ENCODE data around the gene NPR1. TPM values are rescaled to one million over a fixed set of nuclear protein-coding genes. Genes with fewer than 3 reads are reported as not detected.

Gene NPR1
- total and polyA plus RNA-seq, 2 donors (not counting 3 experiments of a cell fraction or from before 2014, with no cell fraction given), result 9.8 to 13.3 TPM

DNA sequence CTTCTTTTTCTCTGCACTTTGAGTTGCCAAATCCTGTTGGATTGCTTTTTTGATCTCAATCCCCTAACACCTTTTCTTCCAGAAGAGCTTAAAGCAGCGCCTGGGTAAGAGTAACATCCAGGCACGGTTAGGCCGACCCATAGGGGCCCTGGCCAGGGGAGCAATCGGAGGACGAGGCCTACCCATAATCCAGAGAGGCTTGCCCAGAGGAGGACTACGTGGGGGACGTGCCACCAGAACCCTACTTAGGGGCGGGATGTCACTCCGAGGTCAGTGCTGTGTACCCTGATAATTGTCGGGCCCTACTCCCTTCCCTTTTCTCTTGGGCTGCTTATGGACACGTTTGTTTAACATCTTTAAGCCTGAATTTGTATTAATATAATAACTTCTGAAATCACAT is 36.3 kb upstream of the NPR1 start:
- CTCF ChIA-PET, result interaction anchor here (1.2 to 2.7 kb wide), 2 partner anchors 34 to 70 kb away, joined by 3 to 12 read pairs; no protein-coding TSS in a partner anchor
- no TSS peak for BruUV-seq (replicated peaks)
- Histone ChIP-seq H3K9ac (replicated peaks; ENCODE audit: extremely low read depth, insufficient read depth, low read length) (no peak overlapping the region), H3K79me2 (ENCODE audit: control insufficient read depth, insufficient read depth, low read length) (peaks cover 27% of the 10 kb centered on the region), H3K9me1 (replicated peaks; ENCODE audit: control insufficient read depth, extremely low read depth, insufficient read depth, low read length) (no peaks in the 10 kb centered on the region), H3K27ac (ENCODE audit: insufficient read depth, low read depth, low read length) (no peak overlapping the region), H3K27me3 (ENCODE audit: control insufficient read depth in 2 of 2, insufficient read depth in 2 of 2, low read length in 2 of 2) (no peaks in the 10 kb centered on the region), H2AFZ (ENCODE audit: low read depth, low read length) (no peak overlapping the region), H4K20me1 (replicated peaks; ENCODE audit: control insufficient read depth, extremely low read depth, insufficient read depth, low read length) (peaks cover 2% of the 10 kb centered on the region), H3K4me2 (ENCODE audit: insufficient read depth, low read length) (no peak overlapping the region), H3K4me1 (ENCODE audit: control insufficient read depth, extremely low read depth, insufficient read depth, low read length) (no peaks in the 10 kb centered on the region), H3K4me3 (replicated peaks in 1 of 3; ENCODE audit: insufficient read depth in 1 of 3, low read depth in 1 of 3, low read length in 3 of 3) (no peak overlapping the region), H3K36me3 (ENCODE audit: control insufficient read depth in 2 of 2, extremely low read depth in 1 of 2, insufficient read depth in 2 of 2, low read length in 2 of 2) (peaks cover 48 to 53% of the 10 kb centered on the region in 2 experiments), H3K9me3 (replicated peaks; ENCODE audit: control insufficient read depth, insufficient read depth, low read length) (no peaks in the 10 kb centered on the region)
- FAIRE-seq (no peak), DNase-seq (ENCODE audit: low read depth, low spot score) (no peak)
- POLR2A ChIA-PET, result interaction anchor here (0.9 kb wide), 1 partner anchor 15 kb away, joined by 3 read pairs; the partner anchor contains the start of gene S100A13
- intact Hi-C loops (cut with micrococcal nuclease) (no loop called here), dilution Hi-C loops (cut with MboI; ENCODE audit: extremely low pct_ligation_motif_present, low sequenced_read_pairs) (no loop called here)
- TF ChIP-seq, protein P1, sequence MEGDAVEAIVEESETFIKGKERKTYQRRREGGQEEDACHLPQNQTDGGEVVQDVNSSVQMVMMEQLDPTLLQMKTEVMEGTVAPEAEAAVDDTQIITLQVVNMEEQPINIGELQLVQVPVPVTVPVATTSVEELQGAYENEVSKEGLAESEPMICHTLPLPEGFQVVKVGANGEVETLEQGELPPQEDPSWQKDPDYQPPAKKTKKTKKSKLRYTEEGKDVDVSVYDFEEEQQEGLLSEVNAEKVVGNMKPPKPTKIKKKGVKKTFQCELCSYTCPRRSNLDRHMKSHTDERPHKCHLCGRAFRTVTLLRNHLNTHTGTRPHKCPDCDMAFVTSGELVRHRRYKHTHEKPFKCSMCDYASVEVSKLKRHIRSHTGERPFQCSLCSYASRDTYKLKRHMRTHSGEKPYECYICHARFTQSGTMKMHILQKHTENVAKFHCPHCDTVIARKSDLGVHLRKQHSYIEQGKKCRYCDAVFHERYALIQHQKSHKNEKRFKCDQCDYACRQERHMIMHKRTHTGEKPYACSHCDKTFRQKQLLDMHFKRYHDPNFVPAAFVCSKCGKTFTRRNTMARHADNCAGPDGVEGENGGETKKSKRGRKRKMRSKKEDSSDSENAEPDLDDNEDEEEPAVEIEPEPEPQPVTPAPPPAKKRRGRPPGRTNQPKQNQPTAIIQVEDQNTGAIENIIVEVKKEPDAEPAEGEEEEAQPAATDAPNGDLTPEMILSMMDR (IDR thresholded peaks at IDR 0.05; ENCODE audit: extremely low read depth in 1 of 2, insufficient read depth in 1 of 2, low read depth in 1 of 2, low read length in 2 of 2), result no peak
- no peak for TF ChIP-seq JUN (IDR thresholded peaks at IDR 0.05; ENCODE audit: borderline replicate concordance, insufficient read depth, insufficient read length, low read depth)
- no peak for TF ChIP-seq EZH2 (IDR thresholded peaks at IDR 0.05; ENCODE audit: borderline replicate concordance, low read depth, low read length, severe bottlenecking)

DNA sequence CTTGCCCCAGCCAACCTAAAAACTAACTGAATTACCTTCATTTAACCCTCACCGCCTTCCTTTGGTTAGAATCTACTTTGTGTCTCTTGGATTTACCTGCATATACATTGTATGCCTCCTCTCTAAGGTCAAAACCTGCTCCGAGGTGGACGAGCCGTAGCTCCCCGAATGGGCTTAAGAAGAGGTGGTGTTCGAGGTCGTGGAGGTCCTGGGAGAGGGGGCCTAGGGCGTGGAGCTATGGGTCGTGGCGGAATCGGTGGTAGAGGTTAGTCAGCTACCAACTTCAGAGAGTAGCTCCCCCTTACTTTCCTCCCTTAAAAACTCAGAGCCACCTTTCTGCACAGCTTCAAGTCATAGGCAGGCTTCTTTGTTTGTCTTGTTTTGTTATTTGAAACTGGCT is 35.4 kb upstream of the NPR1 start:
- peaks cover 45 to 46% of the 10 kb centered on the region in 2 experiments for H3K36me3 ChIP-seq (ENCODE audit: control insufficient read depth in 2 of 2, extremely low read depth in 1 of 2, insufficient read depth in 2 of 2, low read length in 2 of 2)
- dilution Hi-C loops (cut with MboI; ENCODE audit: extremely low pct_ligation_motif_present, low sequenced_read_pairs), result no loop called here
- no peak overlapping the region for H3K27ac ChIP-seq (ENCODE audit: insufficient read depth, low read depth, low read length)
- CTCF ChIA-PET, result interaction anchor here (0.8 to 2.3 kb wide), 5 partner anchors 8 to 133 kb away, joined by 3 to 11 read pairs (median 6); partner anchors contain the start of gene S100A13
- H3K27me3 ChIP-seq (ENCODE audit: control insufficient read depth in 2 of 2, insufficient read depth in 2 of 2, low read length in 2 of 2), result no peaks in the 10 kb centered on the region
- BruUV-seq (replicated peaks), result no TSS peak
- TF ChIP-seq, protein P2, sequence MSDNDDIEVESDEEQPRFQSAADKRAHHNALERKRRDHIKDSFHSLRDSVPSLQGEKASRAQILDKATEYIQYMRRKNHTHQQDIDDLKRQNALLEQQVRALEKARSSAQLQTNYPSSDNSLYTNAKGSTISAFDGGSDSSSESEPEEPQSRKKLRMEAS (IDR thresholded peaks at IDR 0.05; ENCODE audit: insufficient read depth, insufficient read length), result no peak
- TF ChIP-seq GATA2 (IDR thresholded peaks at IDR 0.05; ENCODE audit: insufficient read depth, insufficient read length, low read depth, low read length), result no peak
- TF ChIP-seq POLR2A (IDR thresholded peaks at IDR 0.05; ENCODE audit: low read depth, low read length), result no peak
- TF ChIP-seq MYC (IDR thresholded peaks at IDR 0.05; ENCODE audit: low read depth, low read length), result no peak
- TF ChIP-seq JUN (IDR thresholded peaks at IDR 0.05; ENCODE audit: borderline replicate concordance, insufficient read depth, insufficient read length, low read depth), result no peak
- no peak for TF ChIP-seq EZH2 (IDR thresholded peaks at IDR 0.05; ENCODE audit: borderline replicate concordance, low read depth, low read length, severe bottlenecking)
- no peak for TF ChIP-seq FOS (IDR thresholded peaks at IDR 0.05; ENCODE audit: borderline replicate concordance, insufficient read depth, low read length)
- TF ChIP-seq, protein P1 (IDR thresholded peaks at IDR 0.05; ENCODE audit: extremely low read depth in 1 of 2, insufficient read depth in 1 of 2, low read depth in 1 of 2, low read length in 2 of 2), result no peak
- H4K20me1 ChIP-seq (replicated peaks; ENCODE audit: control insufficient read depth, extremely low read depth, insufficient read depth, low read length), result peaks cover 2% of the 10 kb centered on the region
- peaks cover 19% of the 10 kb centered on the region for H3K79me2 ChIP-seq (ENCODE audit: control insufficient read depth, insufficient read depth, low read length)
- H3K4me3 ChIP-seq (replicated peaks in 1 of 3; ENCODE audit: insufficient read depth in 1 of 3, low read depth in 1 of 3, low read length in 3 of 3), result no peak overlapping the region
- FAIRE-seq (no peak), DNase-seq (ENCODE audit: low read depth, low spot score) (no peak)
- H3K9me1 ChIP-seq (replicated peaks; ENCODE audit: control insufficient read depth, extremely low read depth, insufficient read depth, low read length), result no peaks in the 10 kb centered on the region
- POLR2A ChIA-PET, result interaction anchor here (0.6 to 2.1 kb wide), 4 partner anchors 9 to 71 kb away, joined by 3 to 12 read pairs (median 4); partner anchors contain the start of genes CHTOP and S100A13
- no peak overlapping the region for H2AFZ ChIP-seq (ENCODE audit: low read depth, low read length)
- no peaks in the 10 kb centered on the region for H3K9me3 ChIP-seq (replicated peaks; ENCODE audit: control insufficient read depth, insufficient read depth, low read length)
- intact Hi-C loops (cut with micrococcal nuclease), result no loop called here
- no peak overlapping the region for H3K4me2 ChIP-seq (ENCODE audit: insufficient read depth, low read length)
- no peaks in the 10 kb centered on the region for H3K4me1 ChIP-seq (ENCODE audit: control insufficient read depth, extremely low read depth, insufficient read depth, low read length)
- H3K9ac ChIP-seq (replicated peaks; ENCODE audit: extremely low read depth, insufficient read depth, low read length), result no peak overlapping the region
